ENCODE measurements around the gene MAFG.

MAFG gene

GRCh38 chr17:81898029-81898866, 29.3 kb downstream of the MAFG start:
- Histone ChIP-seq H3K79me2 (ENCODE audit: control insufficient read depth, insufficient read depth, low read length, poor library complexity) (no peaks in the 10 kb centered on the region), H2BK120ac (ENCODE audit: insufficient read depth, low read length, poor library complexity) (no peak overlapping the region), H2BK12ac (ENCODE audit: low read length) (no peak overlapping the region), H3K36me3 (ENCODE audit: control insufficient read depth in 1 of 2, insufficient read depth in 2 of 2, low read length in 2 of 2) (peaks cover 43 to 50% of the 10 kb centered on the region in 2 experiments), H3K79me1 (ENCODE audit: low read length) (peaks cover 11% of the 10 kb centered on the region), H3K23ac (ENCODE audit: low read length) (no peak overlapping the region), H3K18ac (ENCODE audit: low read length) (peak overlapping the region; percentile 16), H3K9ac (ENCODE audit: low read length) (no peak overlapping the region), H4K91ac (ENCODE audit: low read depth, low read length) (peak overlapping the region; percentile 10), H4K12ac (ENCODE audit: low read depth, low read length) (no peak overlapping the region), H3K4me2 (ENCODE audit: low read length) (no peak overlapping the region), H3K27ac (ENCODE audit: low read depth, low read length) (peak overlapping the region; percentile 77), H3K4me3 (ENCODE audit: low read depth, low read length) (no peak overlapping the region), H3K4me1 (ENCODE audit: control insufficient read depth in 1 of 2, insufficient read depth in 2 of 2, low read length in 2 of 2) (peaks cover 8 to 29% of the 10 kb centered on the region in 2 experiments), H3K9me3 (ENCODE audit: insufficient read depth, low read depth, low read length) (peaks cover 6% of the 10 kb centered on the region), H3K27me3 (ENCODE audit: insufficient read depth, low read length) (peaks cover 5% of the 10 kb centered on the region), H2BK5ac (ENCODE audit: low read depth, low read length, poor library complexity) (peak overlapping the region; percentile 42), H2AK5ac (ENCODE audit: low read length) (no peak overlapping the region), H2AFZ (ENCODE audit: insufficient read depth, low read length, poor library complexity) (no peak overlapping the region), H4K8ac (ENCODE audit: low read depth, low read length) (peak overlapping the region; percentile 42), H3K14ac (ENCODE audit: low read length) (peak overlapping the region; percentile 24), H3K4ac (ENCODE audit: low read depth, low read length) (no peak overlapping the region)
- peak; percentile 94 to 96 for DNase-seq
- no CpG with 5 or more reads among the region's 19 CpGs for WGBS (ENCODE audit: extremely low coverage, insufficient coverage, insufficient read length)

GRCh38 chr17:81895400-81895799, 32.1 kb downstream of the MAFG start:
- no CpG with 5 or more reads among the region's 11 CpGs for WGBS (ENCODE audit: extremely low coverage, insufficient coverage, insufficient read length)
- H4K91ac ChIP-seq (ENCODE audit: low read depth, low read length): no peak overlapping the region
- no peaks in the 10 kb centered on the region for H3K27me3 ChIP-seq (ENCODE audit: insufficient read depth, low read length)
- no peak overlapping the region for H2BK12ac ChIP-seq (ENCODE audit: low read length)
- H3K9me3 ChIP-seq (ENCODE audit: insufficient read depth, low read depth, low read length): peaks cover 3% of the 10 kb centered on the region
- H3K14ac ChIP-seq (ENCODE audit: low read length): no peak overlapping the region
- no peak overlapping the region for H3K27ac ChIP-seq (ENCODE audit: low read depth, low read length)
- H3K4ac ChIP-seq (ENCODE audit: low read depth, low read length): no peak overlapping the region
- H3K23ac ChIP-seq (ENCODE audit: low read length): no peak overlapping the region
- H3K9ac ChIP-seq (ENCODE audit: low read length): no peak overlapping the region
- no peak overlapping the region for H4K12ac ChIP-seq (ENCODE audit: low read depth, low read length)
- peaks cover 16% of the 10 kb centered on the region for H3K79me1 ChIP-seq (ENCODE audit: low read length)
- no peak for DNase-seq
- no peak overlapping the region for H2AFZ ChIP-seq (ENCODE audit: insufficient read depth, low read length, poor library complexity)
- peaks cover 42 to 48% of the 10 kb centered on the region in 2 experiments for H3K36me3 ChIP-seq (ENCODE audit: control insufficient read depth in 1 of 2, insufficient read depth in 2 of 2, low read length in 2 of 2)
- no peak overlapping the region for H4K8ac ChIP-seq (ENCODE audit: low read depth, low read length)
- H3K79me2 ChIP-seq (ENCODE audit: control insufficient read depth, insufficient read depth, low read length, poor library complexity): peaks cover 15% of the 10 kb centered on the region
- H2AK5ac ChIP-seq (ENCODE audit: low read length): no peak overlapping the region
- no peak overlapping the region for H3K4me3 ChIP-seq (ENCODE audit: low read depth, low read length)
- no peak overlapping the region for H2BK120ac ChIP-seq (ENCODE audit: insufficient read depth, low read length, poor library complexity)
- H2BK5ac ChIP-seq (ENCODE audit: low read depth, low read length, poor library complexity): no peak overlapping the region
- H3K4me2 ChIP-seq (ENCODE audit: low read length): no peak overlapping the region
- H3K18ac ChIP-seq (ENCODE audit: low read length): no peak overlapping the region
- peaks cover 8 to 14% of the 10 kb centered on the region in 2 experiments for H3K4me1 ChIP-seq (ENCODE audit: control insufficient read depth in 1 of 2, insufficient read depth in 2 of 2, low read length in 2 of 2)

GRCh38 chr17:81891303-81891552, 36.3 kb downstream of the MAFG start:
- Histone ChIP-seq H4K91ac (ENCODE audit: low read depth, low read length) (peak overlapping the region; percentile 64), H2BK12ac (ENCODE audit: low read length) (no peak overlapping the region), H2AFZ (ENCODE audit: insufficient read depth, low read length, poor library complexity) (no peak overlapping the region), H2BK120ac (ENCODE audit: insufficient read depth, low read length, poor library complexity) (no peak overlapping the region), H3K36me3 (ENCODE audit: control insufficient read depth in 1 of 2, insufficient read depth in 2 of 2, low read length in 2 of 2) (peaks cover 53 to 55% of the 10 kb centered on the region in 2 experiments), H3K9me3 (ENCODE audit: insufficient read depth, low read depth, low read length) (peaks cover 5% of the 10 kb centered on the region), H3K4me3 (ENCODE audit: low read depth, low read length) (peak overlapping the region; percentile 95), H3K79me1 (ENCODE audit: low read length) (peaks cover 10% of the 10 kb centered on the region), H4K8ac (ENCODE audit: low read depth, low read length) (peak overlapping the region; percentile 56), H3K4me1 (ENCODE audit: control insufficient read depth in 1 of 2, insufficient read depth in 2 of 2, low read length in 2 of 2) (peaks cover 4 to 5% of the 10 kb centered on the region in 2 experiments), H3K14ac (ENCODE audit: low read length) (no peak overlapping the region), H3K9ac (ENCODE audit: low read length) (peak overlapping the region; percentile 95), H2AK5ac (ENCODE audit: low read length) (no peak overlapping the region), H3K27ac (ENCODE audit: low read depth, low read length) (peak overlapping the region; percentile 55), H3K23ac (ENCODE audit: low read length) (no peak overlapping the region), H3K79me2 (ENCODE audit: control insufficient read depth, insufficient read depth, low read length, poor library complexity) (peaks cover 19% of the 10 kb centered on the region), H3K4me2 (ENCODE audit: low read length) (no peak overlapping the region), H2BK5ac (ENCODE audit: low read depth, low read length, poor library complexity) (peak overlapping the region; percentile 32), H3K18ac (ENCODE audit: low read length) (no peak overlapping the region), H3K27me3 (ENCODE audit: insufficient read depth, low read length) (no peaks in the 10 kb centered on the region), H3K4ac (ENCODE audit: low read depth, low read length) (peak overlapping the region; percentile 100), H4K12ac (ENCODE audit: low read depth, low read length) (no peak overlapping the region)
- DNase-seq: no peak
- no CpG with 5 or more reads among the region's 40 CpGs for WGBS (ENCODE audit: extremely low coverage, insufficient coverage, insufficient read length)

GRCh38 chr17:81890447-81891302, 36.9 kb downstream of the MAFG start:
- peak overlapping the region; percentile 57 for H4K12ac ChIP-seq (ENCODE audit: low read depth, low read length)
- DNase-seq: peak in 1 of 2 donors; percentile 21
- H3K9ac ChIP-seq (ENCODE audit: low read length): peak overlapping the region; percentile 95
- no peaks in the 10 kb centered on the region for H3K27me3 ChIP-seq (ENCODE audit: insufficient read depth, low read length)
- peaks cover 19% of the 10 kb centered on the region for H3K79me2 ChIP-seq (ENCODE audit: control insufficient read depth, insufficient read depth, low read length, poor library complexity)
- peak overlapping the region; percentile 56 for H4K8ac ChIP-seq (ENCODE audit: low read depth, low read length)
- peak overlapping the region; percentile 44 for H2BK120ac ChIP-seq (ENCODE audit: insufficient read depth, low read length, poor library complexity)
- peak overlapping the region; percentile 99 for H2AK5ac ChIP-seq (ENCODE audit: low read length)
- no CpG with 5 or more reads among the region's 69 CpGs for WGBS (ENCODE audit: extremely low coverage, insufficient coverage, insufficient read length)
- peak overlapping the region; percentile 100 for H3K4ac ChIP-seq (ENCODE audit: low read depth, low read length)
- H3K23ac ChIP-seq (ENCODE audit: low read length): no peak overlapping the region
- H3K27ac ChIP-seq (ENCODE audit: low read depth, low read length): peak overlapping the region; percentile 55
- no peak overlapping the region for H2BK12ac ChIP-seq (ENCODE audit: low read length)
- peaks cover 4 to 5% of the 10 kb centered on the region in 2 experiments for H3K4me1 ChIP-seq (ENCODE audit: control insufficient read depth in 1 of 2, insufficient read depth in 2 of 2, low read length in 2 of 2)
- H3K9me3 ChIP-seq (ENCODE audit: insufficient read depth, low read depth, low read length): peaks cover 6% of the 10 kb centered on the region
- H4K91ac ChIP-seq (ENCODE audit: low read depth, low read length): peak overlapping the region; percentile 64
- peaks cover 58% of the 10 kb centered on the region in 2 experiments for H3K36me3 ChIP-seq (ENCODE audit: control insufficient read depth in 1 of 2, insufficient read depth in 2 of 2, low read length in 2 of 2)
- peak overlapping the region; percentile 46 for H3K18ac ChIP-seq (ENCODE audit: low read length)
- H3K4me3 ChIP-seq (ENCODE audit: low read depth, low read length): peak overlapping the region; percentile 95
- peaks cover 10% of the 10 kb centered on the region for H3K79me1 ChIP-seq (ENCODE audit: low read length)
- peak overlapping the region; percentile 95 for H3K14ac ChIP-seq (ENCODE audit: low read length)
- H2AFZ ChIP-seq (ENCODE audit: insufficient read depth, low read length, poor library complexity): peak overlapping the region; percentile 61
- peak overlapping the region; percentile 61 for H3K4me2 ChIP-seq (ENCODE audit: low read length)
- peak overlapping the region; percentile 75 for H2BK5ac ChIP-seq (ENCODE audit: low read depth, low read length, poor library complexity)
